Endothelial cell of hepatic sinusoid (primary cell): Measurements from ENCODE around the gene NGRN.
"Not testable (repeated sequence)": the region's sequence is repeated elsewhere in the genome, so short reads cannot be mapped to it uniquely, and the experiment has no call there.

Experiments
- in situ Hi-C: cut with HindIII; loops from 2 replicates; pipeline ENCODE4 v1.10.0; 2017; ENCODE audit warnings: low sequenced_read_pairs

Gene NGRN

GRCh38 chr15:90233387-90234095 lies 31.9 kb upstream of the NGRN start, which contains the start of gene CIB1:
Gene CIB1, minus strand, starts transcription at chr15:90233941. Its CDS starts 56 bp downstream, at chr15:90233885.
- in situ Hi-C loops, result no loop called here

GRCh38 chr15:90234096-90234988 lies 31.1 kb upstream of the NGRN start, which contains the start of gene GDPGP1:
Gene GDPGP1, plus strand, starts transcription at chr15:90234209. Its CDS starts 6,700 bp downstream, at chr15:90240909.
- in situ Hi-C loops, result no loop called here

DNA sequence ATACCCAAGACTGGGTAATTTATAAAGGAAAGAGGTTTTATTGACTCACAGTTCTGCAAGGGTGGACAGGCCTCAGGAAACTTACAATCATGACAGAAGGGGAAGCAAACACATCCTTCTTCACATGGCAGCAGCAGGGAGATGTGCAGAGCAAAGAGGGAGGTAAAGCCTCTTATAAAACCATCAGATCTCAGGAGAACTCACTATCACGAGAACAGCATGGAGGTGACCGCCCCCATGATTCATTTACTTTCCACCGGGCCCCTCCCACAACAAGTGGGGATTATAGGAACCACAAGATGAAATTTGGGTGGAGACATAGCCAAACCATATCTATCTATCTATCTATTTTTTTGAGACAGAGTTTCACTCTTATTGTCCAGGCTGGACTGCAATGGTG lies 26.1 kb upstream of the NGRN start:
- in situ Hi-C loops, result no loop called here

DNA sequence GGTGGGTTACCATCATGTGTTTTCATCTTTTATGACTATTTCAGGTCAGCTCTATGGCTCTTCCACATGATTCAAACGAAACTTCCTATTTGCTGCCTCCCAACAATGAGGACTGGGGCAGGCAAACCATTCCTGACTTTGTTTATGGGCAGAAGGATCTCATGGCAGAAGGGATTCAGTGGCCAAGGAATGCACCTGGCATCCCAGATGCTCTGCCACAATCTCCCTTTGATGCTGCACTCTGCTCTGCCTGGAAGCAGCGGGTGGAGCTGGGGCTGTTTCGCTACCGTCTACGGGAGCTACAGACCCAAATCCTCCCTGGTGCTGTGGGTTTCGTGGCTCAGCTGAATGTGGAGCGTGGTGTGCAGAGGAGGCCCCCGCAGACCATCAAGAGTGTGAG lies 24.6 kb upstream of the NGRN start:
- in situ Hi-C loops, result no loop called here

- in situ Hi-C loops, result no loop called here
These were observed 23.9 kb upstream of the NGRN start for GRCh38 chr15:90241343-90242192.

DNA sequence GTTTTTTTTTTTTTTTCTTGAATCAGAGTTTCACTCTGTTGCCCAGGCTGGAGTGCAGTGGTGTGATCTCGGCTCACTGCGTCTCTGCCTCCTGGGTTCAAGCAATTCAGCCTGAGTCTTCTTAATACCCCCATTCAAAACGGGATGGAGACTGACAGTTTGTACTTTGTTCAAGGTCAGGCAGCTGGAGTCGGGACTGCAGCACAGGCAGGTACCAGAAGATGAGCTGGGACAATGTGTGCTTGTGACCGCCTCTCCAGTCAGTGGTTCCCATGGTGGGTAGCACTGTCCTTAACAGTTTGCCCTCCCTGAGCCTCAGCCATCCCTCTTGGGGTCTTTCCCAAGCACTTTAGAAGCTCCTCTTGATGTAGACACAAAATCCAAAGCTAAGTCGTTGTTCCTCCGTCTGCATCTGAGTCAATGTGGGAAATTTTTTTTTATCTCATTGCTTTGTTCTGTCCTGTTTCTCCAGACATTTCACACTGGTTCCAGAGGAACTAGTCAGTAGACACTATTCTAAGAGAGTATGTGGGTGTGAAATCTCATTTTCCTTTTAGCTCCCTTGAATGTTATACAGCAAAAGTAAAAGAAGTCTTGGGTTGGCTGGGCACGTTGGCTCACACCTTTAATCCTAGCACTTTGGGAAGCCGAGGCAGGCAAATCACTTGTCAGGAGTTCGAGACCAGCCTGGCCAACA lies 21.4 kb upstream of the NGRN start:
- in situ Hi-C loops, result no loop called here

DNA sequence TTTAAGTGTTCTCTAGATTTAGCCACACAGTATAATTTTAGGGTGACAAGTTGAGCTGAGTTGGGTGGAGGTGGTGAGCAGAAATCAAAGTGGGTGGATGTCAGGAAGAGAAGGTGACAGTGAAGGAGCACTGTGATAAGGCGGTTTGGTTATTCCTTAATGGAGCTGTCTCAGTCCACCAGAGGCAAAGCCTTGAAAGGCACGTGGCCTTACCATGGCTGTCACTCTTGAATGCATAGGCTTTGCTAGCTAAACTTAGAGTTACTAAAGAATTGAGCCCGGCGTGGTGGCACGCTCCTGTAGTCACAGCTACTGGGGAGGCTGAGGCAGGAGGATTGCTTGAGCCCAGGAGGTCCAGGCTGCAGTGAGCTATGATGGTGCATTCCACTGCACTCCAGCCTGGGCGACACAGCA lies 16.7 kb upstream of the NGRN start:
- in situ Hi-C loops, result no loop called here

DNA sequence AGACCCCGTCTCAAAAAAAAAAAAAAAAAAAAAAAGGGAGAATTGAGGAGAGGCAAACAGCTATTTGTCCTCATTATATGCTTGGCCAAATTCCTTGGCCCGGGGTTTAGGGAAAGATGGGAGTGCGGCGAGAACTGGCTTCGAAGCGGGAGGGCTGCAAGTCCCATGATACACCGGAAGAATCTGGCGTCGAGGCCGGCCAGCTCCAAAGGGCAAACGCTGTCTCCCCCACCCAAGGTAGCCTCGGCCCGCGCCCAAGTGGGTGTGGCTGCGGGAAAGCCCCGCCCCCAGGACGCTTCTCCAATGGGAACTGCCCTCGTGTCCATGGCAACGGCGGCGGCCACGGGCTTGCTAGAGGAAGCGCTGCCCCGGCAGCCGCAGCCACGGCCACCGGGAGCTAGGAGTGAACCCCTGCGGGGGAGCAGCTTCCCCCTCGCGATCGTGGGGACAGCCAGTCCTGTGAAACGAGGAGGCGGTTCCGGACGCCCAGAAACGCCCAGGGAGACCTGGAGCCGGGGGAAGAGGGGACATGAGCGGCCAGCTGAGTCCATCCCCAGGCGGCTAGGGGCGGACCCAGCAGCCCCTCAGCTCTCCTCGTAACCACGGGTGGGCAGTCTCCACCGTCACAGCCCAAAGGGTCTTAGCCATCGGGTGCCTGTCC lies 16.1 kb upstream of the NGRN start, which contains the start of gene TTLL13:
TTLL13 (plus strand) TSS at position 354 of the 661 bp plus-strand sequence. CDS start 1,075 bp downstream, outside the sequence.
- in situ Hi-C loops, result no loop called here

- in situ Hi-C loops, result no loop called here
These were observed 7.7 kb upstream of the NGRN start for GRCh38 chr15:90257776-90258175.

- in situ Hi-C loops, result no loop called here
These were observed 5.9 kb upstream of the NGRN start for GRCh38 chr15:90259524-90259923.

GRCh38 chr15:90260731-90261130 lies 4.7 kb upstream of the NGRN start:
- in situ Hi-C loops, result not testable (repeated sequence)

DNA sequence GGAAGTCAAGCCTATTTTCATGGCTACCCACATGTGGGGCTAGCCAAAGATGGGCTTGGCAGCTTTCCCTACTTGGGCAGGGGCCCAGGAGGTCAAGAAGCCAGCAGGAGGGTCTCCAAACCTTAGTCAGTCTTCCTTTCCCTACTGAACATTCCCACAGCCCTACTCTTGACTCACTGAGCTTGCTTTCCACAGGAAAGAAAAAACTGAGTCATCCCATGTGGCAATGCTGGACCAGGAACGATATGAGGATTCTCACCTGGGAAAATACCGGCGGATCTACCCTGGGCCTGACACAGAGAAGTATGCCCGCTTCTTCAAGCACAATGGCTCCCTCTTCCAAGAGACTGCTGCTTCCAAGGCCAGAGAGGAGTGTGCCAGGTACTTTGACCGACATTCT lies 3.7 kb upstream of the NGRN start:
- in situ Hi-C loops, result no loop called here

GRCh38 chr15:90262426-90262825 lies 3.0 kb upstream of the NGRN start:
- in situ Hi-C loops, result no loop called here

GRCh38 chr15:90264671-90265070 lies 801 bp upstream of the NGRN start:
- in situ Hi-C loops, result no loop called here

DNA sequence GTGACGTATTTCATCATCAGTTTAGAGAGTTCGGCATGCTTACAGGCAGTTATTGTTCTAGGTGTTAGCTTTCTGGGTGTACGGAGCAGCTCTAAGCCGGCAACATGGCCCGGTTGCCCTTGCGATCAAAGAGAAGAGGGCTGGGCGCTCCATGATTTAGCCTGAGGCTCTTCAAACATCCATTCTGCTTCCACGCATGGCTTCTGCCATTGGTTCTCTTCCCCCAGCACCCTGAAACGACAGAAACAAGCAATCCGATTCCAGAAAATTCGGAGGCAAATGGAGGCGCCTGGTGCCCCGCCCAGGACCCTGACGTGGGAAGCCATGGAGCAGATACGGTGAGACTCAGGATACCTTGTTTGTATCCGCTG lies 574 bp downstream of the NGRN start:
- in situ Hi-C loops, result no loop called here

- in situ Hi-C loops, result no loop called here
These were observed 1.0 kb downstream of the NGRN start for GRCh38 chr15:90266485-90266884.

DNA sequence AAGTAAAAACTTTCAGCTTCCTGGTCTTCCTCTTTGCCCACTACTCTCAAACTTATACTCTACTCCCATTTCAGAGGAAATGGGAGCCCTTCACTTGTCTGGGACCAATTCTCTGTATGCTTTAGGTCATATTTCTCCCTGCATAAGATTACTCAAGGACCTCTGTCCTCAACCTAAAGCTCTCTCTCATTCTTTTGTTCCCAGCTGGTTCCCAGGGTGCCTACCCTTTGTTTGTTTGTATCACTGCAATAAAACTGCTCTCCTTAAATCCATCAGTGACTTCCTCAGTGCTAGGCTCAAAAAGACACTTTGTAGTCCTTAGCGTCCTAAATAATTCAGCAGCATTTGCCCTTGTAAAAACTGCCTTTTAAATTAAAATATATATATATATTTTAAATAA lies 2.9 kb downstream of the NGRN start:
- in situ Hi-C loops, result no loop called here

DNA sequence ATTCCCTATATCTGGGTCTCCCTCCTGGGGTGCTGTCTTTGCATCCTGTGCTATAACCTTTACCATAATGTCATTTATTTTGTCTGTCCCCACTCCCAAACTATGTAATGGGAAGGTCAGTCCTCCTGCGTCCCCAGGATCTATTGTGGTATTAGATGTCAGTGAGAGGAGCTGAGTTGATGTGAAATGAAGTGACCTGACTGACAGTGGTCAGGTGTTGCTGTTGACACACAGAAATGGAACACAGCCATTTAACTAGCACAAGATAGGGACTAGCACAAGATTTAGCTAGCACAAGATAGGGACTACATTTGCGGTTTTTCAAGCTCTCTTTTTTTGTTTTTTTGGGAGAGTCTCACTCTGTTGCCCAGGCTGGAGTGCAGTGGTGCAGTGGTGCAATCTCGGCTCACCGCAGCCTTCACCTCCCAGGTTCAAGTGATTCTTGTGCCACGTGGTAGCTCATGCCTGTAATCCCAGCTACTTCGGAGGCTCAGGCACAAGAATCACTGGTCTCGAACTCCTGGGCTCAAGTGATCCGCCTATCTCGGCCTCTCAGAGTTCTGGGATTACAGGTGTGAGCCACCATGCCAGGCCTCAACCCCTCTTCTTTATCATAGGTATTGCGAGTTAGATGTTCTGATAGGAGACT lies 5.2 kb downstream of the NGRN start:
- in situ Hi-C loops, result no loop called here

DNA sequence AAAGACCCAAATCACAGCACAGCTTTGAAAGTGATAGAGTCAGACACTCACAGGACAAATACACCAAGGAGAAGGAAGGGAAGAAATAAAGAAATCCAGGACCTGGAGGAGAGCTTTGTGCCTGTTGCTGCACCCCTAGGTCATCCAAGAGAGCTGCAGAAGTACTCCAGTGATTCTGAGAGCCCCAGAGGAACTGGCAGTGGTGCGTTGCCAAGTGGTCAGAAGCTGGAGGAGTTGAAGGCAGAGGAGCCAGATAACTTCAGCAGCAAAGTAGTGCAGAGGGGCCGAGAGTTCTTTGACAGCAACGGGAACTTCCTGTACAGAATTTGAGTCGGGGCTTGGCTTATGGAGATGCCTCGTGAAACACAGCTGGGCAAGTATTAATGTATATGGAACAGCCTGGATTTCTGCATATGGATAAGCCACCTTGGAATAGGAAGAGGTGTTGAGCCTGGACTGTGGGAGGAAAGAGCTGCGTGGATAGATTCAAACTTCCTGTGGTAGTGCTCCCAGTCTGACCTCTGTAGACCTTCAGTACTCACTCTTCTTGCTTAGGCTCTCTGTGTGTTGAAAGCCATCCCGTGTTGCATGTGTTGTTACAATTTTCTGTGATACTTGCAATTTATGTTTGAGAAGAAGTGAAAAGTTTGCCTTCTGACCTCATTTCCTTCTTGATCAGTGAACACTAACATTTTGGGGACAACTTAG lies 6.1 kb downstream of the NGRN start:
- in situ Hi-C loops, result no loop called here
